GM12878 (cell line): ENCODE data around the gene AIFM1. TPM values are rescaled to one million over a fixed set of nuclear protein-coding genes. Genes with fewer than 3 reads are reported as not detected.

ENCODE experiments used
- ATAC-seq: fragments of 200-7000 bp; cut with Tn5 transposase; 3 replicates; pipeline ENCODE4 v1.9.1; 2020; ENCODE audit warnings: mild to moderate bottlenecking, moderate library complexity
- BruUV-seq: library from RNA; stranded (reverse); fragments of 400-500 nt; replicated peaks from 2 replicates; lab custom pipeline; 2021; lab: Mats Ljungman, UMichigan
- CTCF ChIA-PET: fragments of 300-600 bp; sonication (Branson Sonifier 250); formaldehyde crosslinking; extraction: SDS; loops from one replicate; lab custom pipeline; 2021; ENCODE audit warnings: inconsistent platforms; lab: Yijun Ruan, JAX
- POLR2A ChIA-PET: fragments of 350-600 bp; formaldehyde crosslinking; extraction: SDS; loops from one replicate; lab custom pipeline; 2021; ENCODE audit warnings: inconsistent platforms; lab: Charles Lee
- RAD21 ChIA-PET: fragments of 300-600 bp; sonication (Branson Sonifier 250); formaldehyde crosslinking; loops from one replicate; lab custom pipeline; 2023; ENCODE audit warnings: antibody characterized with exemption; ENCODE audit not compliant: unreplicated experiment; lab: Charles Lee
- SMC1A ChIA-PET: fragments of 300-600 bp; sonication (Branson Sonifier 250); formaldehyde crosslinking; loops from one replicate; lab custom pipeline; 2023; ENCODE audit not compliant: unreplicated experiment, uncharacterized antibody; lab: Charles Lee
- DNase-seq: peaks from one replicate; pipeline ENCODE4 v3.0.0-alpha.2; 2011; ENCODE audit warnings: low read depth, low spot score
- FAIRE-seq: peaks from 3 replicates; lab custom pipeline; 2011; peaks lifted over from hg19 to GRCh38; lab: Jason Lieb, UNC
- H2AFZ ChIP-seq: 2 replicates; pipeline ENCODE4 v1.6.0; 2011; ENCODE audit warnings: low read depth, low read length, control low read depth; ENCODE audit not compliant: control insufficient read depth
- H3K27ac ChIP-seq: 2 replicates; pipeline ENCODE4 v1.5.1; 2011; ENCODE audit warnings: control low read depth; ENCODE audit not compliant: control insufficient read depth, insufficient read depth
- H3K27me3 ChIP-seq, 2 experiments: replicated peaks in 1 of 2; 2 replicates each; pipeline versions ENCODE4 v1.6.0 to v1.6.1; 2011; ENCODE audit warnings: low read length in 1 of 2; ENCODE audit not compliant: control insufficient read depth in 2 of 2, insufficient read depth in 2 of 2
- H3K36me3 ChIP-seq, 2 experiments: 2 replicates each; pipeline ENCODE4 v1.5.1; 2011; ENCODE audit warnings: low read length in 1 of 2; ENCODE audit not compliant: control insufficient read depth in 2 of 2, insufficient read depth in 2 of 2
- H3K4me1 ChIP-seq: 2 replicates; pipeline ENCODE4 v1.6.1; 2011; ENCODE audit warnings: mild to moderate bottlenecking, low read length, moderate library complexity, mixed read lengths; ENCODE audit not compliant: control insufficient read depth, insufficient read depth
- H3K4me2 ChIP-seq: 2 replicates; pipeline ENCODE4 v1.6.0; 2011; ENCODE audit warnings: control low read depth; ENCODE audit not compliant: control insufficient read depth, insufficient read depth
- H3K4me3 ChIP-seq: fragments of 200-600 bp; sonication (generic); 2 replicates; pipeline ENCODE4 v1.5.1; 2016
- H3K79me2 ChIP-seq: 2 replicates; pipeline ENCODE4 v1.6.0; 2011; ENCODE audit warnings: low read length; ENCODE audit not compliant: control insufficient read depth, insufficient read depth
- H3K9ac ChIP-seq: 2 replicates; pipeline ENCODE4 v1.8.0; 2011; ENCODE audit warnings: low read length, control low read depth, mixed read lengths; ENCODE audit not compliant: control insufficient read depth, insufficient read depth
- H3K9me3 ChIP-seq: replicated peaks from 3 replicates; pipeline ENCODE4 v1.5.1; 2011; ENCODE audit warnings: mild to moderate bottlenecking, low read length; ENCODE audit not compliant: control insufficient read depth, insufficient read depth
- H4K20me1 ChIP-seq: 2 replicates; pipeline ENCODE4 v1.6.0; 2011; ENCODE audit not compliant: control insufficient read depth, insufficient read depth
- ATF2 ChIP-seq: IDR thresholded peaks from 2 replicates; pipeline ENCODE4 v1.6.1; 2012; ENCODE audit warnings: low read length, inconsistent platforms
- BCL3 ChIP-seq: IDR thresholded peaks from 2 replicates; pipeline ENCODE4 v1.6.1; 2011; ENCODE audit warnings: borderline replicate concordance, low read depth, mild to moderate bottlenecking, moderate library complexity, low read length; ENCODE audit not compliant: insufficient read depth, poor library complexity, severe bottlenecking
- E4F1 ChIP-seq: fragments of 450-650 bp; IDR thresholded peaks from 2 replicates; pipeline ENCODE4 v1.6.1; 2018; ENCODE audit warnings: borderline replicate concordance, mild to moderate bottlenecking; ENCODE audit not compliant: partially characterized antibody
- ETV6 ChIP-seq, 2 experiments: fragments of 450-650 bp in 1 of 2; IDR thresholded peaks in 1 of 2; conservative IDR thresholded peaks in 1 of 2; 2 replicates each; pipeline ENCODE4 v1.6.1; 2014; ENCODE audit warnings: antibody characterized with exemption in 1 of 2, borderline replicate concordance in 1 of 2, low read depth in 1 of 2, mild to moderate bottlenecking in 1 of 2, moderate library complexity in 1 of 2
- HCFC1 ChIP-seq: fragments of 150-350 bp; IDR thresholded peaks from 2 replicates; pipeline ENCODE4 v1.6.1; 2014; ENCODE audit warnings: low read length
- POLR2A ChIP-seq: IDR thresholded peaks from 2 replicates; pipeline ENCODE4 v1.6.1; 2011; ENCODE audit warnings: low read depth, mild to moderate bottlenecking, low read length
- WGBS: methylation state at CpG from one replicate; pipeline ENCODE4 v1.1.6; 2016; ENCODE audit warnings: low lambda C conversion rate; ENCODE audit not compliant: insufficient replicate concordance, insufficient coverage; ENCODE audit errors: missing lambda C conversion rate; 5-methylcytosine and 5-hydroxymethylcytosine counted together
- in situ Hi-C: fragments of 300-500 bp; cut with MboI; formaldehyde crosslinking; loops from 9 replicates; pipeline ENCODE4 v1.14.3; 2018; ENCODE audit warnings: mixed read lengths
- intact Hi-C: fragments of 100-400 bp; cut with micrococcal nuclease; formaldehyde crosslinking; loops from one replicate; pipeline ENCODE4 v1.14.2; 2022; ENCODE audit not compliant: unreplicated experiment
- polyA plus RNA-seq, 11 experiments: library from polyadenylated mRNA; depleted of rRNA in 4 of 11; unstranded in 6 of 11; stranded (reverse) in 5 of 11; fragments of >200 nt; fragmentation: Nextera tagmentation in 4 of 11; fragmentation: Illumina TruSeq in 1 of 11; extraction: Ambion mirVana in 4 of 11; extraction: Trizol in 1 of 11; gene quantifications; 1 replicate in 1 of 11; 2 replicates in 10 of 11; pipeline versions ENCODE4 v1.2.1 to v1.2.3, GENCODE V29; 2011 to 2016; ENCODE audit warnings: inconsistent platforms in 2 of 11, missing spikeins in 2 of 11, low read depth in 1 of 11
- total RNA-seq, 4 experiments: library from RNA; depleted of rRNA in 3 of 4; stranded (reverse); fragments of >200 nt in 3 of 4; fragmentation: Illumina TruSeq in 1 of 4; extraction: Trizol in 1 of 4; gene quantifications; 2 replicates each; pipeline versions ENCODE4 v1.2.1 to v1.2.3, GENCODE V29; 2013 to 2021

Gene AIFM1
- total and polyA plus RNA-seq, 10 of the 15 experiments (the other 5 are each of a cell fraction or from before 2014, with no cell fraction given) = 44.2 to 121 (median 80.0) TPM

GRCh38 chrX:130080791-130081367 lies 84.8 kb downstream of the AIFM1 start:
- ChIA-PET CTCF (interaction anchor here (0.7 to 6.0 kb wide), 20 partner anchors 11 to 912 kb away, joined by 3 to 132 read pairs (median 6); partner anchors contain the start of gene AIFM1), SMC1A (interaction anchor here (0.7 to 4.7 kb wide), 17 partner anchors 11 to 115 kb away, joined by 3 to 69 read pairs (median 5); no protein-coding TSS in a partner anchor), POLR2A (interaction anchor here (1.0 to 2.4 kb wide), 6 partner anchors 17 to 109 kb away, joined by 3 to 13 read pairs (median 4); no protein-coding TSS in a partner anchor), RAD21 (interaction anchor here (0.9 to 5.1 kb wide), 13 partner anchors 9 to 111 kb away, joined by 3 to 75 read pairs (median 6); partner anchors contain the start of gene AIFM1)
- Histone ChIP-seq H3K36me3 (peaks cover 0 to 5% of the 10 kb centered on the region in 2 experiments; a peak in 3 of 4 replicates), H3K4me3 (no peak overlapping the region), H2AFZ (no peak overlapping the region), H3K27me3 (no peaks in the 10 kb centered on the region), H4K20me1 (no peaks in the 10 kb centered on the region), H3K9me3 (no peaks in the 10 kb centered on the region), H3K27ac (0 out of 2 replicates have a peak overlapping the region, but pooled peaks have one; percentile 93), H3K79me2 (peaks cover 31% of the 10 kb centered on the region), H3K4me1 (peaks cover 36% of the 10 kb centered on the region), H3K4me2 (no peak overlapping the region), H3K9ac (no peak overlapping the region)
- TF ChIP-seq BCL3 (no peak), ATF2 (no peak), ETV6 (conservative IDR thresholded peaks at IDR 0.05 in 1 of 2, IDR thresholded peaks at IDR 0.05 in 1 of 2; ENCODE audit: borderline replicate concordance in 1 of 2, low read depth in 1 of 2) (no peak), POLR2A (peak; percentile 26; the same call in 1 of the 2 replicates), E4F1 (no peak), HCFC1 (no peak)
- ATAC-seq = no peak
- FAIRE-seq = no peak
- in situ Hi-C loops (loop anchor here (10.0 kb wide), 1 partner anchor 94 kb away; the partner anchor contains the start of gene RAB33A), intact Hi-C loops (loop anchor here (5.0 to 10.0 kb wide), 2 partner anchors 91 to 184 kb away; partner anchors contain the start of genes RAB33A and ZNF280C)
- WGBS = 83% methylated on average over 7 of the region's 7 CpGs
- no peak for DNase-seq
- no TSS peak for BruUV-seq
